ENCODE results near the gene DCANP1.

DNA sequence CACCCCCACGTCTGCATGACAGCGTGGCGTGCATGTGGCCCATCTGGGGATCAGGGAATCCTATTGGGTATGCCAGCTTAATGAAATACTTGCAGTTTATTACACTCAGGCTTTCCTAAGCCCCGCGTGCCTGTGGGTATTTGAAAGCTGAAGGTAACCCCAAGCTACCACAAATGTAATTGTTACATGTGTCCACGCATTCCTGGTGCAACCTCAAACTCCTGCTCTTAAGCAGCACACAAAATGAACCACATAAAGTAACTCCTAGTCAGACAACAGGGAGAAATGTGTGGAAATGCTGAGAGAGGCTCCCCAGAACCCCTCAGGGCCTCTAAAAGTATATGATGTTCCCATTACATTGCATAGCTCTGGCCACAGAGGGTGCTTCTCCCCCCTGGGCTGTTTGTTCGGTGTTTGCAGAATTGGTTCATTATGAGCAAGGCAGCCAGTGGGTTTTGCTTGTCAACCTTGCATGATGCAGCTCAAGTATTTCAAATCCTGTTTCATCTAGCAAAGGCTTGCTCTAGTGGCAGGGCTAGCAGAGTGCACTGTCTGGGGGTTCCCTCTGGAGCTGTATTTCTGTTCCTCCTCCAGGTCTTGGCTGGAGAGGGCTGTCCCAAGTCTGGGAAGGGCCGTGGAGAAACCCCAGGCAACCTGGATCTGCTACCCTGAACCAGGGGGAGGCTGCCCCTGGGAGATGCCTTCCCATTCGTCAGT, 1.8 kb upstream of the DCANP1 start:
- no peak for TF ChIP-seq ZZZ3 (CRISPR knock-in tag; IDR thresholded peaks at IDR 0.05; ENCODE audit: borderline replicate concordance)
- TF ChIP-seq, protein P1, sequence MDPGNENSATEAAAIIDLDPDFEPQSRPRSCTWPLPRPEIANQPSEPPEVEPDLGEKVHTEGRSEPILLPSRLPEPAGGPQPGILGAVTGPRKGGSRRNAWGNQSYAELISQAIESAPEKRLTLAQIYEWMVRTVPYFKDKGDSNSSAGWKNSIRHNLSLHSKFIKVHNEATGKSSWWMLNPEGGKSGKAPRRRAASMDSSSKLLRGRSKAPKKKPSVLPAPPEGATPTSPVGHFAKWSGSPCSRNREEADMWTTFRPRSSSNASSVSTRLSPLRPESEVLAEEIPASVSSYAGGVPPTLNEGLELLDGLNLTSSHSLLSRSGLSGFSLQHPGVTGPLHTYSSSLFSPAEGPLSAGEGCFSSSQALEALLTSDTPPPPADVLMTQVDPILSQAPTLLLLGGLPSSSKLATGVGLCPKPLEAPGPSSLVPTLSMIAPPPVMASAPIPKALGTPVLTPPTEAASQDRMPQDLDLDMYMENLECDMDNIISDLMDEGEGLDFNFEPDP (CRISPR knock-in tag; conservative IDR thresholded peaks at IDR 0.05), result no peak
- TF ChIP-seq, protein P2, sequence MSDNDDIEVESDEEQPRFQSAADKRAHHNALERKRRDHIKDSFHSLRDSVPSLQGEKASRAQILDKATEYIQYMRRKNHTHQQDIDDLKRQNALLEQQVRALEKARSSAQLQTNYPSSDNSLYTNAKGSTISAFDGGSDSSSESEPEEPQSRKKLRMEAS (IDR thresholded peaks at IDR 0.05), result no peak
- TF ChIP-seq, protein P3, sequence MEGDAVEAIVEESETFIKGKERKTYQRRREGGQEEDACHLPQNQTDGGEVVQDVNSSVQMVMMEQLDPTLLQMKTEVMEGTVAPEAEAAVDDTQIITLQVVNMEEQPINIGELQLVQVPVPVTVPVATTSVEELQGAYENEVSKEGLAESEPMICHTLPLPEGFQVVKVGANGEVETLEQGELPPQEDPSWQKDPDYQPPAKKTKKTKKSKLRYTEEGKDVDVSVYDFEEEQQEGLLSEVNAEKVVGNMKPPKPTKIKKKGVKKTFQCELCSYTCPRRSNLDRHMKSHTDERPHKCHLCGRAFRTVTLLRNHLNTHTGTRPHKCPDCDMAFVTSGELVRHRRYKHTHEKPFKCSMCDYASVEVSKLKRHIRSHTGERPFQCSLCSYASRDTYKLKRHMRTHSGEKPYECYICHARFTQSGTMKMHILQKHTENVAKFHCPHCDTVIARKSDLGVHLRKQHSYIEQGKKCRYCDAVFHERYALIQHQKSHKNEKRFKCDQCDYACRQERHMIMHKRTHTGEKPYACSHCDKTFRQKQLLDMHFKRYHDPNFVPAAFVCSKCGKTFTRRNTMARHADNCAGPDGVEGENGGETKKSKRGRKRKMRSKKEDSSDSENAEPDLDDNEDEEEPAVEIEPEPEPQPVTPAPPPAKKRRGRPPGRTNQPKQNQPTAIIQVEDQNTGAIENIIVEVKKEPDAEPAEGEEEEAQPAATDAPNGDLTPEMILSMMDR (CRISPR knock-in tag; IDR thresholded peaks at IDR 0.05), result no peak

Data from HepG2 (cell line).